H1 (cell line): ENCODE measurements around the gene CACNB2. TPM values are rescaled to one million over a fixed set of nuclear protein-coding genes. Genes with fewer than 3 reads are reported as not detected.

Source experiments
- CTCF ChIA-PET: fragments of 300-600 bp; sonication (Branson Sonifier 250); formaldehyde crosslinking; loops from one replicate; lab custom pipeline; 2021; ENCODE audit not compliant: partially characterized antibody; lab: Charles Lee
- POLR2A ChIA-PET: fragments of 300-600 bp; sonication (Branson Sonifier 250); formaldehyde crosslinking; loops from one replicate; lab custom pipeline; 2021; ENCODE audit warnings: inconsistent platforms; ENCODE audit not compliant: partially characterized antibody; lab: Charles Lee
- DNase-seq, 2 experiments: peaks; one replicate each; pipeline versions ENCODE4 v3.0.0 to v3.0.0-alpha.2; 2010 to 2022; ENCODE audit warnings: low spot score in 2 of 2, low read depth in 1 of 2, mixed read lengths in 1 of 2
- FAIRE-seq: peaks from 2 replicates; lab custom pipeline; 2011; peaks lifted over from hg19 to GRCh38; lab: Jason Lieb, UNC
- H2AFZ ChIP-seq: 2 replicates; pipeline ENCODE4 v1.8.1; 2012; ENCODE audit warnings: low read length, inconsistent platforms
- H2AK5ac ChIP-seq: 2 replicates; pipeline ENCODE4 v1.6.1; 2013; ENCODE audit warnings: low read depth, low read length
- H2BK120ac ChIP-seq: replicated peaks from 2 replicates; pipeline ENCODE3; 2013; ENCODE audit warnings: low read depth, low read length, inconsistent platforms
- H2BK12ac ChIP-seq: 2 replicates; pipeline ENCODE4 v1.6.1; 2013; ENCODE audit warnings: low read depth, low read length
- H2BK15ac ChIP-seq: 2 replicates; pipeline ENCODE4 v1.6.1; 2013; ENCODE audit warnings: low read length
- H2BK20ac ChIP-seq: 2 replicates; pipeline ENCODE4 v1.6.1; 2013; ENCODE audit warnings: low read length
- H2BK5ac ChIP-seq: 2 replicates; pipeline ENCODE4 v1.6.1; 2013; ENCODE audit warnings: low read depth, low read length
- H3K14ac ChIP-seq: 2 replicates; pipeline ENCODE4 v1.6.1; 2013; ENCODE audit warnings: inconsistent platforms; ENCODE audit not compliant: insufficient read length
- H3K18ac ChIP-seq: 2 replicates; pipeline ENCODE4 v1.6.1; 2013; ENCODE audit warnings: low read length; ENCODE audit errors: extremely low read depth
- H3K23ac ChIP-seq: 2 replicates; pipeline ENCODE4 v1.6.1; 2013; ENCODE audit warnings: inconsistent platforms; ENCODE audit not compliant: insufficient read length
- H3K23me2 ChIP-seq: 2 replicates; pipeline ENCODE4 v1.6.1; 2013; ENCODE audit warnings: low read depth, low read length
- H3K27ac ChIP-seq: 2 replicates; pipeline ENCODE4 v1.6.1; 2011; ENCODE audit warnings: low read depth, low read length, inconsistent platforms
- H3K27me3 ChIP-seq, 4 experiments: replicated peaks in 1 of 4; 1 replicate in 1 of 4; 2 replicates in 3 of 4; pipeline versions ENCODE4 v1.6.1 to v1.8.1; 2011 to 2013; ENCODE audit warnings: low read length in 3 of 4, mild to moderate bottlenecking in 3 of 4, inconsistent platforms in 2 of 4, mixed read lengths in 2 of 4, moderate library complexity in 1 of 4; ENCODE audit not compliant: control insufficient read depth in 3 of 4, insufficient read depth in 3 of 4; ENCODE audit errors: extremely low read depth in 1 of 4
- H3K36me3 ChIP-seq, 4 experiments: 2 replicates each; pipeline versions ENCODE4 v1.6.1 to v1.8.1; 2011 to 2013; ENCODE audit warnings: mild to moderate bottlenecking in 4 of 4, low read length in 3 of 4, moderate library complexity in 2 of 4, control low read depth in 1 of 4, inconsistent platforms in 1 of 4; ENCODE audit not compliant: insufficient read depth in 4 of 4, control insufficient read depth in 2 of 4
- H3K4ac ChIP-seq: replicated peaks from 2 replicates; pipeline ENCODE3; 2013; ENCODE audit warnings: low read length, low read depth, mixed read lengths, inconsistent platforms; ENCODE audit not compliant: insufficient read length
- H3K4me1 ChIP-seq, 4 experiments: replicated peaks in 1 of 4; 1 replicate in 1 of 4; 2 replicates in 3 of 4; pipeline versions ENCODE4 v1.6.1 to v1.8.1; 2011 to 2013; ENCODE audit warnings: low read length in 3 of 4, inconsistent platforms in 2 of 4, mixed read lengths in 1 of 4; ENCODE audit not compliant: insufficient read depth in 4 of 4, control insufficient read depth in 3 of 4
- H3K4me2 ChIP-seq, 2 experiments: 2 replicates each; pipeline versions ENCODE4 v1.6.1 to v1.8.1; 2011 to 2013; ENCODE audit warnings: low read depth in 2 of 2, low read length in 2 of 2, control low read depth in 1 of 2, inconsistent platforms in 1 of 2, mild to moderate bottlenecking in 1 of 2; ENCODE audit not compliant: insufficient read depth in 1 of 2
- H3K4me3 ChIP-seq, 4 experiments: fragments of 200-600, 300-600 bp in 1 of 4; sonication (generic), shearing (Covaris generic), sonication (Bioruptor Twin) in 1 of 4; 2 replicates each; pipeline versions ENCODE4 v1.5.1 to v1.8.1; 2011 to 2016; ENCODE audit warnings: low read length in 4 of 4, low read depth in 3 of 4, control low read depth in 2 of 4, inconsistent platforms in 2 of 4, mild to moderate bottlenecking in 2 of 4, mixed read lengths in 1 of 4, moderate library complexity in 1 of 4; ENCODE audit not compliant: insufficient read depth in 2 of 4; ENCODE audit errors: extremely low read depth in 1 of 4
- H3K56ac ChIP-seq: replicated peaks from 2 replicates; pipeline ENCODE3; 2013; ENCODE audit warnings: low read depth, mild to moderate bottlenecking, mixed read lengths, low read length, inconsistent platforms; ENCODE audit not compliant: insufficient read length
- H3K79me1 ChIP-seq: 2 replicates; pipeline ENCODE4 v1.6.1; 2013; ENCODE audit warnings: low read depth, low read length, control low read depth
- H3K79me2 ChIP-seq, 2 experiments: 2 replicates each; pipeline versions ENCODE4 v1.6.1 to v1.8.1; 2012 to 2013; ENCODE audit warnings: low read length in 2 of 2, mild to moderate bottlenecking in 2 of 2, inconsistent platforms in 1 of 2; ENCODE audit not compliant: insufficient read depth in 2 of 2, control insufficient read depth in 1 of 2
- H3K9ac ChIP-seq, 4 experiments: replicated peaks in 1 of 4; 1 replicate in 1 of 4; 2 replicates in 3 of 4; pipeline versions ENCODE4 v1.6.1 to v1.8.1; 2011 to 2013; ENCODE audit warnings: low read depth in 3 of 4, low read length in 3 of 4, control low read depth in 2 of 4, mild to moderate bottlenecking in 2 of 4, moderate library complexity in 2 of 4, inconsistent platforms in 1 of 4; ENCODE audit errors: extremely low read depth in 1 of 4
- H3K9me3 ChIP-seq, 2 experiments: 2 replicates each; pipeline versions ENCODE4 v1.6.1 to v1.8.1; 2012 to 2013; ENCODE audit warnings: mild to moderate bottlenecking in 2 of 2, moderate library complexity in 2 of 2, control low read depth in 1 of 2, inconsistent platforms in 1 of 2, low read depth in 1 of 2, low read length in 1 of 2, mixed read lengths in 1 of 2; ENCODE audit not compliant: insufficient read depth in 2 of 2
- H4K20me1 ChIP-seq, 2 experiments: replicated peaks in 1 of 2; 2 replicates each; pipeline versions ENCODE3 to v1.8.1; 2011 to 2013; ENCODE audit warnings: inconsistent platforms in 2 of 2, low read length in 2 of 2, mild to moderate bottlenecking in 1 of 2; ENCODE audit not compliant: insufficient read depth in 2 of 2, control insufficient read depth in 1 of 2
- H4K5ac ChIP-seq: 2 replicates; pipeline ENCODE4 v1.6.1; 2013; ENCODE audit warnings: low read length, low read depth, mixed read lengths, inconsistent platforms; ENCODE audit not compliant: insufficient read length
- H4K8ac ChIP-seq: 2 replicates; pipeline ENCODE4 v1.8.0; 2013; ENCODE audit warnings: mild to moderate bottlenecking, moderate library complexity, low read length, inconsistent platforms; ENCODE audit not compliant: insufficient read depth; ENCODE audit errors: extremely low read depth
- H4K91ac ChIP-seq: replicated peaks from 2 replicates; pipeline ENCODE3; 2013; ENCODE audit warnings: low read length, mixed read lengths, inconsistent platforms; ENCODE audit not compliant: insufficient read length
- CBX8 ChIP-seq: fragments of 300-800, 300-1000 bp; sonication (generic); IDR thresholded peaks from 2 replicates; pipeline ENCODE4 v1.7.1; 2016; ENCODE audit warnings: low read depth, low read length, borderline replicate concordance
- CREB1 ChIP-seq: IDR thresholded peaks from 2 replicates; pipeline ENCODE4 v1.6.1; 2012; ENCODE audit warnings: inconsistent platforms
- CTCF ChIP-seq, 3 experiments: IDR thresholded peaks; 1 replicate in 2 of 3; 2 replicates in 1 of 3; pipeline versions ENCODE4 v1.5.1 to v1.6.1; 2011; ENCODE audit warnings: low read length in 3 of 3, mild to moderate bottlenecking in 3 of 3, inconsistent platforms in 2 of 3, low read depth in 1 of 3, moderate library complexity in 1 of 3; ENCODE audit not compliant: insufficient read depth in 1 of 3; ENCODE audit errors: control extremely low read depth in 1 of 3
- HDAC6 ChIP-seq: IDR thresholded peaks from one replicate; pipeline ENCODE4 v1.7.1; 2012; ENCODE audit warnings: low read depth, mild to moderate bottlenecking, inconsistent platforms, low read length, moderate library complexity
- JUN ChIP-seq: IDR thresholded peaks from 2 replicates; pipeline ENCODE4 v1.6.1; 2011; ENCODE audit warnings: low read depth, mild to moderate bottlenecking, improper control_type of control experiment, low read length
- KDM4A ChIP-seq: IDR thresholded peaks from one replicate; pipeline ENCODE4 v1.7.1; 2012; ENCODE audit warnings: low read depth, mild to moderate bottlenecking, moderate library complexity, low read length, inconsistent platforms; ENCODE audit not compliant: severe bottlenecking
- POLR2AphosphoS5 ChIP-seq: IDR thresholded peaks from 2 replicates; pipeline ENCODE4 v1.6.1; 2011; ENCODE audit warnings: low read depth, low read length
- TAF1 ChIP-seq: IDR thresholded peaks from 2 replicates; pipeline ENCODE4 v1.6.1; 2011; ENCODE audit warnings: mild to moderate bottlenecking, low read depth, low read length
- ZNF274 ChIP-seq: IDR thresholded peaks from 2 replicates; pipeline ENCODE4 v1.7.0; 2012; ENCODE audit warnings: low read length, borderline replicate concordance; ENCODE audit errors: extremely low read depth
- WGBS, 2 experiments: shearing (Covaris generic) in 1 of 2; methylation state at CpG; one replicate each; pipeline versions ENCODE4 v1.1.6 to v1.1.7; 2013 to 2015; ENCODE audit warnings: low lambda C conversion rate in 2 of 2, mixed read lengths in 2 of 2, inconsistent platforms in 1 of 2, low coverage in 1 of 2, missing lambda C conversion rate in 1 of 2; ENCODE audit not compliant: insufficient replicate concordance in 2 of 2, insufficient coverage in 1 of 2, insufficient read length in 1 of 2; ENCODE audit errors: extremely low coverage in 1 of 2, missing lambda C conversion rate in 1 of 2; 5-methylcytosine and 5-hydroxymethylcytosine counted together
- polyA plus RNA-seq, 7 experiments: library from polyadenylated mRNA; depleted of rRNA in 3 of 7; stranded (reverse) in 5 of 7; unstranded in 2 of 7; fragments of >200 nt in 5 of 7; fragments of 200-250 nt in 2 of 7; gene quantifications; 1 replicate in 5 of 7; 2 replicates in 1 of 7; 4 replicates in 1 of 7; pipeline versions ENCODE4 v1.2.1 to v1.2.3, GENCODE V29; 2011 to 2013; ENCODE audit warnings: missing spikeins in 2 of 7, mixed read lengths in 2 of 7
- total RNA-seq: library from RNA; stranded (reverse); fragmentation: NEBNext Ultra II Directional; extraction: Animal tissue kit (Norgen Biotek cat#: 25700); gene quantifications from 2 replicates; pipeline ENCODE4 v1.2.1, GENCODE V29; 2021

The CACNB2 gene
- total and polyA plus RNA-seq, 2 of the 8 experiments (the other 6 are each of a cell fraction or from before 2014, with no cell fraction given): 2.4 to 3.2 TPM

- Histone ChIP-seq H3K4me2 (no peak overlapping the region), H3K27me3 (no peaks in the 10 kb centered on the region), H3K4ac (no peak overlapping the region), H3K36me3 (peaks cover 0 to 10% (median 5%) of the 10 kb centered on the region in 4 experiments; a peak in 4 of 8 replicates), H3K14ac (no peak overlapping the region), H3K9ac (no peak overlapping the region), H2BK120ac (no peak overlapping the region), H4K91ac (no peak overlapping the region), H3K4me3 (no peak overlapping the region), H3K56ac (no peak overlapping the region), H3K79me1 (no peaks in the 10 kb centered on the region), H3K18ac (no peak overlapping the region), H2AFZ (no peak overlapping the region), H3K27ac (no peak overlapping the region), H2BK15ac (no peak overlapping the region), H2BK20ac (no peak overlapping the region), H4K20me1 (no peaks in the 10 kb centered on the region), H4K5ac (no peak overlapping the region), H4K8ac (no peak overlapping the region), H3K23ac (no peak overlapping the region), H3K79me2 (no peaks in the 10 kb centered on the region), H2BK5ac (no peak overlapping the region), H2BK12ac (no peak overlapping the region), H2AK5ac (no peak overlapping the region), H3K23me2 (no peaks in the 10 kb centered on the region), H3K4me1 (peaks cover 0 to 3% (median 0%) of the 10 kb centered on the region in 4 experiments; a peak in 1 of 7 replicates), H3K9me3 (no peaks in the 10 kb centered on the region)
- TF ChIP-seq POLR2AphosphoS5: no peak
- no peak for TF ChIP-seq JUN
- TF ChIP-seq CREB1: no peak
- no peak for TF ChIP-seq ZNF274
- TF ChIP-seq CTCF (IDR thresholded peaks at IDR 0.05; ENCODE audit: control extremely low read depth in 1 of 3, insufficient read depth in 1 of 3, low read depth in 1 of 3, low read length in 3 of 3): peak in 2 of 3 experiments; percentile 28; a peak in 2 of 4 replicates
- TF ChIP-seq TAF1: no peak
- no peak for TF ChIP-seq HDAC6
- TF ChIP-seq CBX8: no peak
- TF ChIP-seq KDM4A: no peak
- CTCF ChIA-PET: no interaction called here
- 83% methylated on average over 5 of the region's 5 CpGs; no CpG with 5 or more reads in 1 of the 2 experiments for WGBS, 2 experiments
- DNase-seq (no peak), FAIRE-seq (no peak)
- POLR2A ChIA-PET: no interaction called here
Observed at GRCh38 chr10:18583575-18584270, 443.5 kb downstream of the CACNB2 start.
